Stimulated activated CD8-positive, alpha-beta memory T cell treated with anti-CD3 and anti-CD28 coated beads, Interleukin-15, amount 100 ng/mL, for 1 hour (primary cell): Measurements from ENCODE around the gene LEF1.

Source experiments
- DNase-seq: peaks from one replicate; pipeline ENCODE4 v3.0.0-alpha.2; 2020; ENCODE audit warnings: low read depth

LEF1 gene

DNA sequence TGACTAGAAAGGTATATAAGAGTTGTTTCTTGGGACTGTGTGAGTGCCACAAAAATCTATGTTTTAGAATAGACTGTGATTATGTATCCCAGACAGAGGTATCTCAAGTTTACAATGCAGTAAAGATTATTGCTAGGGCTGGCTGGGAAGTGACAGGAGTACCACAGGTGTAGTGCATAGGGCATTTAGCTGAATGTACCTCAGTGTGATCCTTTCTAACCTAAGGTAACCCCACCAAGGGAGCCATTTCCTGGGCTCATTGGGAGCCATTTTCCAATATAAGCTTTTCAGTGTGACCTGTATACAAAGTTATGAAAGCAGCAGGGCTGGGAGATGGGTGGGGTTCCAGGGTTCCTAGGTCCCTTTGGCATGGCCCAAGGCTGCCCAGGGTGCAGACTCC is 6.1 kb upstream of the LEF1 start:
- no peak for DNase-seq

DNA sequence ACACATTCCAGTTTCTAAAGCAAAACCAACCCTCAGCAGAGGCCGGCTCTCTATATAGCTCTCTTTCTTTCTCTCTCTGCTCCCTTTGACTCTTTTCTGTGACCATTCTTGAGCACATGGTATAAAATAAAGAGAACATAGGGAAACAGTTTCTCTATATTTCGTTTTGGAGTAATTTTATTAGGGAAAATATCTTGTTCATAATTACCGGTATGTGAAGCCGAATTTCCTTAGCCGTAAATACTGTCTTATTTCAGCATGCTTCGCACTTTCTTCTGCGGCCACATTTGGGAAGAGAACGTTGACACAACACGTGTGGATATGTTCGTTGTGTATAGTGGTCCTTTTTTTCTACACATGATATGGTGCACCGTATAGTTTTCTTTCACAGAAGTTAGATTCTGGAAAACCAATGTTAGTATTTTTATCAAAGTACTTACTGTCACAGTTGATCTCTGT is 4.9 kb upstream of the LEF1 start:
- no peak for DNase-seq

DNA sequence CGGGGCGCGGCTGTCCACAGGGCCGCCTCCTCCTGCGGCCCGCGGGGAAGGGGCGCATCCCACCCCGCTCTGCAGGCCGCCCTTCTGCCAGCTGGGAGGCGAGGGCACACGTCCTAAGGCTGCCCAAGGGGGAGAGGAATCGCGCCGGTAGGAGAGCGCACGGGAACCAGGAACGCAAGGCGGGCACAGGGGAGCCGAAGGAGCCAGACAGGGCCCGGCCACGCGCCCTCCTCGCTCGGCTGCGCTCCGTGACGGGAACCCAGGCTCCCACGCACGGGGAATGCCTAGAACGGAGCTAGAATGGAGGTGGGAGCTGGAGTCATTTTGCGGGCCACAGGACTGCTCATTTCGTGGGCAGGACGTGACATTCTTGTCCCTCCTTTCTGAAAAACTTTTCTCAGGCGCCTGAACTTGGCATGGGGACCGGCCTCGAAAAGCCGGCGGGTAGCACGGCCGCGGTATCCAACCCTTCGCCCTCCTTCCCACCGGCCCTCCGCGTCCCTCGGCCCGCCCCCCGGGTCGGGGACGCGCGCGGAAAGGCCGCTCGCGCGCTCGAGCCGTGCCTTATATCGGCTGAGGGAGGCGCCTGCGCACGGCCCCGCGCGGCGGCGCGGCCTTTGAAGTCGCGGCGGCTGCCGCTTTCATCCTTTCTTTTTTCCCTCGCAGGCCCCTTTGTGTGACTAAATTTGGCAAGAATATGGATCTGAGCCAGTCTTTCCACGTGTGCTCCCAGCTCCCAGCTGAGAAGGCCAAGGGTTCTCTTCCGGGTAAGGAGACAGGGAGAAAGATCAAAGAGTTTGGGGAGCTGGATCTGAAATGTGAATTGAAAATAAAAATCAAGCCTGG is 4.2 kb upstream of the LEF1 start:
- DNase-seq = peak; percentile 38

- no peak for DNase-seq
These were observed 3.6 kb upstream of the LEF1 start for GRCh38 chr4:108172231-108172752.

DNA sequence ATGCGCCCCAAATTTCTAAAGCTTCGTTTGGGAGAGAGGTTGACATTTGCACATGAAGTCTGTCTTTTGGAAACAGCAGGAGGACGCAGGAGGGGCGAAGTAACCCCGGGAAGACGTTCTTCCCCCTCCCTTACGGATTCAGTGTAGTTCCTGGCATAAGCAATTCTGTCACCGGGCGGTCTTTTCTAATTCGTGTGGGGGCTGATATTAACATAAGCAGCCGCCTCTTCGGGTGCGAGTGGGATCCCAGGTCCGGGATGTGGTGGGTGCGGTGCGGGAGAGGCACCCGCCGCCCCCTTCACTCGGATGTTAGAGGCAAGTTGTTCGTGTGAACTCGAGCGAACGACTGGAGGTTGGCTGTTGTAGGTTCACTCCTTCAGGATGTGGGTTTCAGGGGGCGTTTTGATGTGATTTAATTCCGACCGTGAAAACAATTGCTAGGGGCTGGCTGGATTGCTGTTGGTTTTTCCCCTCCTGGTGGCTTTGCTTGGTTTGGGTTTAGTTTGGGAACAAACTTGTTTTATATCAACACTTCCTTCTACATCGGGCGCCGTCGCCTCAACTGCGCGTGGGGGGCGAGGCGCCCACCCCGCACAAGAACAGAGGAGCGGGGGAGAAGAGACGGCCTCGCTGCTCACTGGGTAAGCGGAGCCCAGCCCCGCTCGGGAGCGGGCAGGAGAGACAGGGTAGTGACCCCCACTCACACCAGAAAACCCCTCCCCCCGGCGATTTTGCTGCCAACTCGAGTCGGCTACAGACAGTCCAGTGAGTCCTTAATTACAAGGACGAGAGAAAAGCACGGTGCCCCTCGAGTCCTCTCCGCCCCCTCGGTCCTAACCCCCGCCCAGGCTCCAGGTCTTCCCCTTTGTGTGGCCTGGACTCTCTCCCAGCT is 2.9 kb upstream of the LEF1 start:
- DNase-seq = peak; percentile 12

DNA sequence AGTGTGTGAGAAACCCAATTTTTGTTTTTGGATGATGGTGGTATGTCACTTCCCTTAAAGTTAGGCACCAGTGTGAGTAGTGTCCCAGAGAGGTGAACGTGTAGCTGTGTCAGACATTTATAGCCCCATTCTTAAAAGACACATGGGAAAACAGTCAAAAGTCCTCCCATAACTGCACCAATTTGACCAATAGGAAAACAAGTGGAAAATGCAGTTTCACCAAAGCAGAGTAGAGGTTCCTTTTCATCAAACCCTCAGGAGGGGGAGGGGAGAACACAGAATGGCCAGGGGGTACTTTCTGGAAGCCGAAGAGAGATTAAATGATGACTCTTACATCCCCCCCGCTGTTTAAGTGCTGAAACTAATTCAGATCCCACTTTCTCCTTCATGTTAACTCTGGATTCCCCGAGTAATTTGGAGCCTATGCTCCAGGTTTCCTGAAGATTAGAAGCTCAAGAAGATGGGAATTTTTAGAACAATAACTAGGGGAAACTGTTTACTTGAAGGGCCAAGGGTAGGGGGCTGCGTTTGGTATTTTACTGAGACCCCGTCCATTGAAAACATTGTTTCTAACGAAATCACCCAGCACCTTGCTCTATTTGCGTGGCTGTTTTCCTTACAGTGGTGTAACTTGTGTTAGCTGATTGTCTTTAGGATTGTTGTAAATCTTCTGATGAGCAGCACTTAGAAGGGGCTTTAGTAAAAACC is 2.1 kb upstream of the LEF1 start:
- no peak for DNase-seq

DNA sequence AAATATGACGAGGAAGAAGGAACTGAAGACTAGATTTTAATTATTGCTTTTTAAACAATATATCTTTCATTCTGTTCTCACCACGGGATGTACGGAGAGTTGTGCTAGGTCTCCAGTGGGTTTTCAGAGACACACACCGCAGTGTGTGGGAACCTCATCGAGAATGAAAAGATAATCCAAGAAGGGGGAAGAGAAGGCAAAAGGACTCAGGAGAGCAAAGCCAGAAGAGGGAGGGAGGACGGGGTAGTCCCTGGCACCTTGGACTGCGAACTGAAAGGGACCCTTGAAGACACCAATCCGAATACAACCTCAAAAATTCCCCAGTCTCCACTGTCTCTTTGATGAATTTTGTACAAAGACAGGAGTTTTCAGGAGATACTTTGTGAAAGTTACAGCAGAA is 932 bp upstream of the LEF1 start:
- DNase-seq = no peak

DNA sequence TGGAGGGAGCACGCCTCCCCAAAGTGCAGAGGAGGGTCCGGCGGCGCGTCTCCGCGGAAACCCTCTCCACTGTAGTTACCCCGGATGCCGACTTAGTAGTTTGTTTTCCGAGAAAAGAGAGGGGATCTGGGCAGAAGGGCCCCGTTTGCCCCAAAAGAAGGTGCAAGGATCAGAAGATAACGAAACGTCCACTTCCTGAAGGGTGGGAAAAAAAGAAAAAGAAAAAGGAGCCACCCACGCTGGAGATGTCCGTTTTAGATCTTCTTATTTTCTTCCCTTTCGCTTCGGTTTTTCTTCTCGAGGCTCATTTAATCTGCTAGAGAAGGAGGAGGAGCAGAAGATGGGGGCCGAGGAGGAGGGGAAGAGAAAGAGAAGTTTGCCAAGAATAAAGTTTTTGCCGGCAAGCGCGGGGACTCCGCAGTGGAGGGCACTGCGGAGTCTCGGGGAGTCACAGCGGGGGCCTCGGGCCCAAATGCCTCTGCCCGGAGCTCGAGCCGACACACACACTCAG is 517 bp downstream of the LEF1 start:
- DNase-seq = no peak

- DNase-seq = peak; percentile 12
These were observed 2.1 kb downstream of the LEF1 start for GRCh38 chr4:108166441-108167315.

GRCh38 chr4:108166038-108166437 is 2.7 kb downstream of the LEF1 start:
- no peak for DNase-seq

- DNase-seq = no peak
These were observed 3.1 kb downstream of the LEF1 start for GRCh38 chr4:108165586-108165985.

GRCh38 chr4:108163351-108163750 is 5.4 kb downstream of the LEF1 start:
- DNase-seq = no peak

GRCh38 chr4:108160741-108161352 is 7.9 kb downstream of the LEF1 start:
- DNase-seq = no peak

- no peak for DNase-seq
These were observed 8.9 kb downstream of the LEF1 start for GRCh38 chr4:108159845-108160244.

DNA sequence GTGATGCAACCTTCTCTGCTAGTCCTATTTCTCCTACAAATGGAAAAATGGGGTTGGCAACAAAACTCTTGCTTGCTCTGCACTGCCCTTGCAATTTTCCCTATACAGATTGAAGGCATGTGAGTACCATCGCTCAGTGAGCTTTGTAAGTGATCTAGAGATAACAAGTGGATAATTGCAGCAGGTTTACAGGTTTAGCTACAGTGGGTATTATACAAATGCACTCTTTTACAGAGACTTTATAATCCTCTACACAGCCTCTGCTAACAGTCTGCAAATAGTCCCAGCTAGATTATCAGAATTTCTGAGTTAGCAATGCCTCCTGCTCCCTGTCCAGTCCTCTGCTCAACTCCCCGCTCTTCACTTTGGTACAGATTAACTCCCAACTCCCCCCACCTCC is 11.1 kb downstream of the LEF1 start:
- no peak for DNase-seq

- no peak for DNase-seq
These were observed 12.3 kb downstream of the LEF1 start for GRCh38 chr4:108156391-108156790.

DNA sequence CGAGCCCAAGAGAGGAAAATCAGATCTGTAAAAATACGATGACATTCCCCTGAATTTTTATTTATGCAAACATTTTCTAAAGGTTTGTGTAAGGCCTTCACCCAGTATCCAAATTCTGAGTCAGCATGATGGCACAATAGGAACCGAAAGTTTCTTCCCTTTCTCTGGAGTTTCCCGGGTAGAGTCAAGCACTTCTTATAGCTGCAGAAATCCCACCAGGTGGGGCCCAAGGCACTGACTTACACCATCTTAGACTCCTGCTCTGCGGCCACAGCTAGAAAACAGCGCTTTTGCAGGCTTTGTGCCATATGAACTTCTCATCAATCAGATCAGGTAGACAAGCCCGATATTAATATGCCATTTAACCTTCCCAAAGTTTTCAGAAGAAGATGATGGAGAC is 13.4 kb downstream of the LEF1 start:
- no peak for DNase-seq

DNA sequence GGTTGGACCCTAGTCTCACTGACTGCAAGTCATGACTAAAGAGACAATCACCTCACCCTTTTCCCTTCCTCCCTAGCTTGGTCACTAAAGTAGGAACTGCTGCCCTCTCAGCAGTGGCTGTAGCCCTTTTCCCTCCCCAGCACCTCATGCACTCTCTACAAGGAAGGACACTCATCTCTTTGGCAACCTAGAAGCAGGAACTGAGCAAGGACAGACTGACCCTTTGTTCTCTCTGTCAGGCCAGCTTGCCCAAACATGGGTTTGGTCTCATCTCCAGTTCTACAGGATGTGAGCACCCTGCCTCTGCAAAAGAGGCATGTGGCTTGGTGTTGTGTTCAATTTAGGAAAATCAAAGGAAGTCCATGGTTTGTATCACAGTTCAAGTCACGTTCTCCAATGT is 15.8 kb downstream of the LEF1 start:
- no peak for DNase-seq

DNA sequence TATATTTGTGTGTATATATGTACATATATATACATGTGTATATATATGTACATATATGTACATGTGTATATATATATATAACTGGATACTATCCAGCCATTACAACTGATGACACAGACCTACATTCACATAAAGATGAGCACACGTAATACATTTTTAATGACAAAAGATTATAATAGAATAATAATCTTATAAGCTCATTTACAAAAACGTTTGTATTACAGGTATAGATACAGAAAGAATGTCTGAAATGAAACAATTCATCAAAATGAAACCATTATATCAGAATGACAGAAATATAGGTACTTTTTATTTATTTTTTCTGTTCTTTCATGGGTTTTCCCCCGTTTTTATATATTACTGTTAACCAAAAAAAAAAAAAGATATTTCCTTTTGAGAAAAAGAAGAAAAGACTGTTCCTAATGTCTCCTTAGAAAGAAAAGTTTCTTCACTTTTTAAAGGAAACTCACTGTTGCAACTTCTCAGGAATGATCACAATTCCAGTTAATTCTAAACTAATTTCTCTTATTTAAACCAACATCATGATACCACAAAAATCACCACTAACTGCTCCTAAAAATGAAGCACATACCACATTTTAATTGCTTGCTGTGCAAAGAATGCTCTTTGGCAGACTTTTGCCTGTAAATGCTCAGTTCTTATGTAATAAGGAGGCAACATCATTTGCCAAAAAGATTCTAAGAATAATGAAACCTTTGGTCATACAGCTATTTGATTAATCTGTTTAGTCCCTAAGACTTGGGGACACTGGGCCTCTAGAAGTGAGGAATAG is 18.9 kb downstream of the LEF1 start:
- DNase-seq = no peak

DNA sequence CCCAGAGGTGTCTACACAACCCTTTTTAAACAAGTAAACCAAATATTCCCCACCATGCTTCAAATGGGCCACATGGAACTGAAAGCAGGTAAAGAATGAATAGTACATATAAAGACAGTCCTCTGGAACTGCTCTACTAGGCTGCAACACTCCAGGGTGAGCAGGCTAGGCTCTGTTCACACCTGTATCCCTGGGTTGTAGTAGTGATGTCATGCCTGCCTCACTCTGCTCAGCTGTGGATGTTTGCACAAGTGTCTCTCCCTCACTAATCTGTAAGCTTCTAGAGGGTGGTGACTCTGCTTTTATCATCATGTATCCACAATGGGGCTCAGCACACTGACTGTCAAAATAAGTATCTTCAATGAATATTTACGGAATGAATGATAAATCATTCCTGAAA is 20.4 kb downstream of the LEF1 start:
- DNase-seq = no peak
